Urinary bladder (tissue), 4 donors: ENCODE measurements around the gene STRADB. TPM values are rescaled to one million over a fixed set of nuclear protein-coding genes. Genes with fewer than 3 reads are reported as not detected.
"Not testable (repeated sequence)": the region's sequence is repeated elsewhere in the genome, so short reads cannot be mapped to it uniquely, and the experiment has no call there.

Experiments
- DNase-seq: peaks from one replicate; pipeline ENCODE4 v3.0.0-alpha.2; 2015; ENCODE audit errors: extremely low spot score
- H3K27ac ChIP-seq: one replicate; pipeline ENCODE4 v1.5.1; 2013; ENCODE audit warnings: low read depth, mild to moderate bottlenecking, moderate library complexity
- H3K36me3 ChIP-seq: one replicate; pipeline ENCODE4 v1.6.1; 2013; ENCODE audit warnings: mild to moderate bottlenecking, moderate library complexity; ENCODE audit not compliant: insufficient read depth
- H3K4me1 ChIP-seq: one replicate; pipeline ENCODE4 v1.6.1; 2013; ENCODE audit warnings: mild to moderate bottlenecking, moderate library complexity; ENCODE audit not compliant: insufficient read depth
- H3K4me3 ChIP-seq: one replicate; pipeline ENCODE4 v1.5.1; 2013; ENCODE audit warnings: low read depth, low read length
- WGBS: extraction: QIAGEN DNeasy Blood & Tissue Kit; methylation state at CpG from one replicate; pipeline ENCODE4 v1.1.7; 2013; 5-methylcytosine and 5-hydroxymethylcytosine counted together
- polyA plus RNA-seq: library from polyadenylated mRNA; stranded (reverse); fragments of 200-250 nt; gene quantifications from one replicate; pipeline ENCODE4 v1.2.3, GENCODE V29; 2013
- total RNA-seq: library from RNA; depleted of rRNA; stranded (reverse); fragments of >200 nt; gene quantifications from one replicate; pipeline ENCODE4 v1.2.3, GENCODE V29; 2014
- donor health status: healthy with polysubstance abuse.
- donor health status: healthy.

Gene STRADB
- total and polyA plus RNA-seq, 2 donors, result 10.0 to 43.0 TPM

DNA sequence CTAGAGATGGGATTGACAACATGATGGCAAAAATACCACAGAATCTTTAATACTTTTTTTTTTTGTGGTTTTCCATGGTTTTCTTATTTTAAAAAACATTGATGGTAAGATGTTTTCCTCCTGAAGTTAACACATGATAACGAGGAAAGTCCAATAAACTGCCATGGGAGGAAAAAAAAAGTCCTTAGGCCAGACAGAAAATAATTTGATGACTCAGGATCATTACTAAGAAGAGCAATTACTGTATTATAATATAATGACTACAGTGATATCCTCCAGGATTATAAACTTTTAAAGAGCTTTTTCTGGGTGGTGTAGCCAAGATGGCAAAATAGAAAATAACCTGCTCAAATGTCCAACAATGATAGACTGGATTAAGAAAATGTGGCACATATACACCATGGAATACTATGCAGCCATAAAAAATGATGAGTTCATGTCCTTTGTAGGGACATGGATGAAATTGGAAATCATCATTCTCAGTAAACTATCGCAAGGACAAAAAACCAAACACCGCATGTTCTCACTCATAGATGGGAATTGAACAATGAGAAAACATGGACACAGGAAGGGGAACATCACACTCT, 12.1 kb upstream of the STRADB start:
- H3K36me3 ChIP-seq, H3K27ac ChIP-seq, H3K4me1 ChIP-seq, DNase-seq, H3K4me3 ChIP-seq: not testable (repeated sequence)
- 96% methylated on average over 1 of the region's 3 CpGs for WGBS

DNA sequence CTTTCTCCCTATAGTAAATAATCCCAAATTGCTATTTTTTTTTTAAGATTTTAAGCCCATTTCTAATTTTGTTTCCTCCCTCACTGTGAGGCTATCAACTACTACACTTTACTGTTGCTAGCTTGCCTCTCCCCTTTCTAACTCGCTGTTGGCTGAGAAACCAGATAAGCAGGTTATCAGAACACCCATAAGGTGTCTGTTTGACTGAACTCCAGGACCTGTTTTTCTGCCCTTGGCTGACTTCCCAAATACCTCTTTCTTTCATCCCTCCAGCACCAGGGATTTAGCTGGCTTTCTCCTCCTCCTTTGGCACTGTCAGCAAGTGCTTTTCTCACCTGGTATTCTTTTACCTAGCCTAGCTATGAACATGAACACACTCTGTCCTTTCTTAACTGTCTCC, 11.4 kb upstream of the STRADB start:
- peak; percentile 48 for DNase-seq
- WGBS, result 46% methylated on average over 1 of the region's 1 CpG
- Histone ChIP-seq H3K4me3 (no peak overlapping the region), H3K4me1 (no peaks in the 10 kb centered on the region), H3K36me3 (no peaks in the 10 kb centered on the region), H3K27ac (no peak overlapping the region)

DNA sequence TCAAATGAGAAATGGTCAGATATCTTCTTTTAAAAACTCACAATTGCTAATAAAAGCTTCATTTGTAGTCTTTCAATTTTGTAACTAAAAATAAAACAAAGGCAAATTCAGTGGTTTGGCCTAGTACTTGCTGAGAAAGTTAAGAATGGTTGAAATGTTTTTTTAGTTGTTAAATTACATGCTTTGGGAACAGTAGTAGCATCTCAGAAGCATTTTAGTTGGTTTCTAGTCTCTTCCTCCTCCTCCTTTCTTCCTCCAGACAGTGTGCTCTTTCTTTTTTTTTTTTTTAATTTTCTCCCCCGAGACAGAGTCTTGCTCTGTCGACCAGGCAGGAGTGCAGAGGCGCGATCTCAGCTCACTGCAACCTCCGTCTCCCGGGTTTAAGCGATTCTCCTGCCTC, 10.1 kb upstream of the STRADB start:
- 85% methylated on average over 7 of the region's 7 CpGs for WGBS
- DNase-seq, result no peak
- Histone ChIP-seq H3K4me3 (no peak overlapping the region), H3K36me3 (no peaks in the 10 kb centered on the region), H3K27ac (no peak overlapping the region), H3K4me1 (no peaks in the 10 kb centered on the region)

DNA sequence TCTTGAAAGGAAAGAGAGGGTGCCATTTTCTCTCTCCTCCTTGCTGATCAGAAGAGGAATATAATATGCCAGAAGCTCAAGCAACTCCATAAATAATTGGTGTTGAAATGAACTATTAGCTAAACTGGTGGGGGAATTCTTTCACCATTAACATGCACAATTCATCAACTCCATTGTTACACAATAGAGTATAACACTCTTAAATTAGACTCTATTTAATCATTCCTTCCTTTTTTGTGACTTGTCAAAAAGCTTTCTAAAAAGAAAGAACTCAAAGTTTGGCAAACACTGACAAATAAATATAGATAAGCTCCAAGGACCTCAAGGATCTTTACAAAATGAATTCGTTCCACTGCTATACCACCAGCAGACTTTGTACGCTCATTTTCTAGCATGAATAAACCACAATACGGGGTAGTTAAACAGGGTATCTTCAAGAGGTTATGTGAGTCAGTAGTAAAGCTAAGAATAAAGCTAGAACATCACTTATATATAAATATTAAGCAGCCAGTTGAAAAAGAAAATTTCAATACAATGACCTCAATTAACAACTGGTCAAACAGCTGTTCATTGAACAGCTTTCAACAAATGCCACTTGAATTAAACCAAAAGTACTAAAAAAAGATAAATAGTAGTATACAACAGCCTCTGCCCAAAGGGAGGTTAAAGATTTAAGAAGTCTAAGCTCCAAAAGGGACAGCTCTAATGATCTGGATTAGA, 6.6 kb upstream of the STRADB start:
- H3K4me1 ChIP-seq, result no peaks in the 10 kb centered on the region

DNA sequence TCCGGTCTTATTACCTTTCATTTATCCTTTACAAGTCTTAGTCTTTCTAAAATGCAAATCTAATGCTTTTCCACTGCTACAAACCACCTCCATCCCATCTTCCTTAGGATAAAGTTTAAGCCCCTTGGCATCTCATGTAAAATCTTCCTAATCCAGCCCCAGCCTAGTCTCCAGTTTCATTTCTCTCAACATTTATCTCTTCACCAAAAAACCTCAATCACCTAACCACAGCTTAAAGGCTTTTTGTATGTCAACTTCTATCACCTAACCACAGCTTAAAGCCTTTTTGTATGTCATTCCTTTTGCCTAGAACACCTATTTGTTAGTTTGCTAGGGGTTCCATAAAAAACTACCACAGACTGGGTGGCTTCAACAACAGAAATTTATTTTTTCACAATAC, 4.5 kb upstream of the STRADB start:
- H3K27ac ChIP-seq, result no peak overlapping the region
- no peak overlapping the region for H3K4me3 ChIP-seq
- WGBS, result 81% methylated on average over 1 of the region's 1 CpG
- peaks cover 1% of the 10 kb centered on the region for H3K36me3 ChIP-seq
- no peaks in the 10 kb centered on the region for H3K4me1 ChIP-seq
- no peak for DNase-seq

More for the DNA sequence above, 6.6 kb upstream of the STRADB start:
- DNase-seq, result no peak
- 81% methylated on average over 3 of the region's 3 CpGs for whole genome bisulfite sequencing
- Histone ChIP-seq H3K27ac (no peak overlapping the region), H3K36me3 (peaks cover 1% of the 10 kb centered on the region), H3K4me3 (no peak overlapping the region)

DNA sequence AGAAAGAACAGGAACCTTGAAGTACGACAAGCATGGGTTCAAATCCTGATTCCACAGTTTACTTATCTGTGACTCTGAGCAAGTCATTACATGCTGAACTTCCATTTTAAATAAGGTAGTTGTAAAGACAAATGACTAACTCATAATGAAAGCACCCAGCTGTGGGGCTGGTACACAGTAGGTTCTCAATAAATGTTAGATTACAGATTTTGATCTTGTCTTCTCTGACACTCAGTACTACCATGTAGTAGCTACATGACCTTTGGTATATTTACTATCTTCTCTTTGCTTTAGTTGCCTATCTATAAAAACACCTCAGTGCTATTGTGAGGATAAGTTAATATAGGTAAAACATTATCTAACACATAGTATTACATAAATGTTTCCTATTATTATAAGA, 3.5 kb upstream of the STRADB start:
- DNase-seq, result no peak
- Histone ChIP-seq H3K27ac (no peak overlapping the region), H3K4me1 (no peaks in the 10 kb centered on the region), H3K36me3 (peaks cover 1% of the 10 kb centered on the region), H3K4me3 (no peak overlapping the region)
- 93% methylated on average over 1 of the region's 1 CpG for WGBS

DNA sequence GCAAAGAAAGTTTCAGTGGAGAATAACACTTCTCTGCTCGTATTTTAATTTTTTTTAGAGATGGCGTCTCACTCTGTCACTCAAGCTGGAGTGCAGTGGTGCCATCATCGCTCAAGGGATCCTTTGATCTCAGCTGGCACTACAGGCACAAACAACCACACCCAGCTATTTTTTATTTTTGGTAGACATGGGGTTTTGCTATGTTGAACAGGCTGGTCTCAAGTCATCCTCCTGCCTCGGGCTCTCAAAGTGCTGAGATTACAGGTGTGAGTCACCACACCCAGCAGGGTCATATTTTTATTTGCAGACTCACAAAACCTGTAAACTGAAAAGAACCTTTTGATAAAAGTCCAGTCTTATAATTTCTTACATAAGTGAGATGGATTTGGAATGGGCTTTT, 2.8 kb upstream of the STRADB start:
- DNase-seq, result no peak
- Histone ChIP-seq H3K27ac (no peak overlapping the region), H3K4me1 (no peaks in the 10 kb centered on the region)

DNA sequence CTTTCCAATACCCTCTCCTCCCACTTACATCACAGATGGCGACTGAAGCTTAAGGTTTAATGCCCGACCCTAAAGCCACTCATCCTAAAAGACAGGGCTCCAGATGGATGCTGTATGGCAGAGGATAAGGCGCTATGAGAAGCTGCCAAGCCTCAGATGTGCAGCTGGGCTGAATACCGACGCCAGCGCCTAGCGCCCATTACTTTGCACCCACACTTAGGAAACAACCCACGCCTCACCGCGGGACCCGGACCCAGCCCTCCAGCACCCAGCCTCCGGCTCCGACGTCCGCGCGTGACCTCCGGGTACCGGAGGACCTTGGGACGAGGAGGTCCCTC, 617 bp upstream of the STRADB start:
- Histone ChIP-seq H3K36me3 (peaks cover 2% of the 10 kb centered on the region), H3K4me1 (no peaks in the 10 kb centered on the region), H3K4me3 (peak overlapping the region; percentile 65), H3K27ac (peak overlapping the region; percentile 68)
- 0% methylated on average over 20 of the region's 20 CpGs for WGBS
- DNase-seq, result no peak

More for the DNA sequence above, 2.8 kb upstream of the STRADB start:
- H3K36me3 ChIP-seq, result peaks cover 1% of the 10 kb centered on the region
- no peak overlapping the region for H3K4me3 ChIP-seq
- 96% methylated on average over 4 of the region's 4 CpGs for WGBS

DNA sequence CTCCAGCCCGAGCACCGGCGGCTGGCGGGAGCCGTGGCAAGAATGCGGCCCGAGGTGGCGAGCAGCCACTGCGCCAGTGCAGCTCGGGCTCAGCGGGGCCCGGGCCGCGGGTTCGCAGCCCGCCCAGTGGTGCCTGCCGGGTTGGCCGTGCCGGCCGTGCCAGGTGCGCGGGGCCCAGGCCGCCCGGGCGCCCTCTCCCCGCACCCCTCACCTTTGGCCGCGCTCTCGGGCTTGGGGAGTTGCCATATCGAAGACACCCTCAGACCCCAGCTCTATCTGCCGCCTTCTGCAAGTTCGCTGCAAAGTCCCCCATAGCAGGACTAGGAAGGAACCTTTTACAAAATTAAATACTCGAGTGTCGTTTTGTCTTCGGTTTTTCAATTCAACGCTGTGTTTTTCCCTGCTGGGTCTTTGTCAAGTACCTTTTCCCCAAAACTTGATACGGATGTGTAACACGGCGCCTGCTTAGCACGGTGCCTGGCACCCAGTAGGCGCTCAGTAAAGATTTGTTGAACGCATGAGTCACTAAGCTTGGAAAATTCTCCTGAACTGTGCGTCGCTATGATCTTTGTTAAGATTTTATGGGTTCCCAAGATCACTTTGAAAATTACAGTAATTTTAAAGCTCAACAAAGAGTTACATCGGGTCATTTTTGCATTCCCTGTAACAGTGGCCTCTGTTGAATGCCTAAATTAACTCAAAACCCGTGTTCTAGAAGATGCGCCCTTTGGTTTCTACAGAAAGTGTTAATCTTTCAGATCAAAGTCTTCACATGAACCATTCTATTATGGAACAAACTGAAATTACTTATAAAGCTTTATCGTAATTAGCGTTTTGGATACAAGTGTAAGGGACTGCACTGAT, 750 bp downstream of the STRADB start:
- no peak for DNase-seq
- 8% methylated on average over 49 of the region's 49 CpGs for WGBS
- peak overlapping the region; percentile 87 for H3K27ac ChIP-seq
- peak overlapping the region; percentile 65 for H3K4me3 ChIP-seq
- H3K4me1 ChIP-seq, result no peaks in the 10 kb centered on the region
- peaks cover 3% of the 10 kb centered on the region for H3K36me3 ChIP-seq

DNA sequence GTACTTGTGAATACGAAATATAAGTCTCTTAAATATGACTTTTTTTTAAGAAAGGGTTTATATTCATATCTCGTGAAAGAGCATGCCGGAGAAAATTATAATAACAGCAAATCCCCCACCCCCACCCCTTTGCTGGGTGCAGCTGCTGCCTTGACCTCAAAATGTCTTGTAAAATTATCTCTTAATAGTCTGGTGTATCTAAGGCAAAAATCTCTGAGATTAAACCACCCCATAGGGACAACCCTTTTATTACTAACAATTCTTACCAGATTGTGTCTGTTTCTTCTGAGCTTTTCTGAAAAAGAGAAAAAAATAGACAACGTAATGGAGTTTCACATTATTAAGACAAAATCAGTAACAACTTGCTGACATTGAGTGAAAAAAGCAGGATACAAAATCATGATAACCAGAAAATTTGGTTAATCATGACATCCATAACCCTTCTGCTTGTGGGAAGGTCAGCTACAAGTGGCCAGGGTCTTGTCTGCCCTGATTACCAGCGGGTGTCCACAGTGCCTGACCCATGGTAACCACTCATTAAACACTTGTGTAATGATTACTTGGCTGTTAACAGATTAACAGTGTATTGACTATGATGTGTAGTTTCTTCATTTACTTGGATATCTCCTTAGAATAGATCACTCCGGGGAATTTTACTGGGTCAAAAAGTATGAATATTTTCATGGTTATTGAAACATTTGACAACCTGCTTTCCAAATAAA, 1.5 kb downstream of the STRADB start:
- Histone ChIP-seq H3K4me1 (no peaks in the 10 kb centered on the region), H3K4me3 (no peak overlapping the region), H3K27ac (no peak overlapping the region), H3K36me3 (peaks cover 3% of the 10 kb centered on the region)
- 79% methylated on average over 6 of the region's 6 CpGs for WGBS
- no peak for DNase-seq

DNA sequence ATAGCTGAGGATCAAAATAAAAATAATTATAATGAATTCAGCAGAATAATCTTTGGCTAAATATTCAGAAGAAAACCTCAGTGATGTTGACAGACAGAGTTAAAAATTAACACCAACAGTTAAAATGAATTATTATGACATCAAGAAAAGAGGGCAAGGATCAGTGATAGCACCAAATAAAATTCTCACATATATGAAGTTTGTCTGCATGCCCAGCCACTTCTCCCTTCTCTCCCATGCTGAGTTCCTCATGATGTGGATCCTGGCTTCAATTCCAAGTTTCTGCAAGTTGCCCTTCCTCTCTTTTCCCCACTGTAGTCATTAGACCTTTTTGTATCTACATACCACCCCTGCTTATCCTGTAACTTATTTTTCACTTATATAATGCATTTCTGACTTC, 6.8 kb downstream of the STRADB start:
- no peak overlapping the region for H3K4me3 ChIP-seq
- H3K4me1 ChIP-seq, result no peaks in the 10 kb centered on the region
- H3K36me3 ChIP-seq, result peaks cover 4% of the 10 kb centered on the region

DNA sequence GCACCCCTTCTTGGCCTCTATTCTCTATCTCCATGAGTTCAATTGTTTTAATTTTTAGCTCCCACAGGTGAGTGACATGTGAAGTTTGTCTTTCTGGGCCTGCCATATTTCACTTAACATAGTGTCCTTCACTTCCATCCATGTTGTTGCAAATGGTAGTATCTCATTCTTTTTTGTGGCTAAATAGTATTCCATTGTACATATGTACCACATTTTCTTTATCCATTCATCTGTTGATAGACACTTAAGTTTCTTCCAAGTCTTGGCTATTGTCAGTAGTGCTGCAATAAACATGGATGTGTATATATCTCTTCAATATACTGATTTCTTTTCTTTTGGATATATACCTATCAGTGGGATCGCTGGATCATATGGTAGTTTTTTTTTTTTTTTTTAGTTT, 9.0 kb downstream of the STRADB start:
- H3K4me3 ChIP-seq, result no peak overlapping the region
- DNase-seq, result no peak
- no peaks in the 10 kb centered on the region for H3K4me1 ChIP-seq
- H3K27ac ChIP-seq, result no peak overlapping the region
- peaks cover 4% of the 10 kb centered on the region for H3K36me3 ChIP-seq
- WGBS, result 98% methylated on average over 1 of the region's 1 CpG

More for the DNA sequence above, 6.8 kb downstream of the STRADB start:
- H3K27ac ChIP-seq, result no peak overlapping the region
- no peak for DNase-seq

DNA sequence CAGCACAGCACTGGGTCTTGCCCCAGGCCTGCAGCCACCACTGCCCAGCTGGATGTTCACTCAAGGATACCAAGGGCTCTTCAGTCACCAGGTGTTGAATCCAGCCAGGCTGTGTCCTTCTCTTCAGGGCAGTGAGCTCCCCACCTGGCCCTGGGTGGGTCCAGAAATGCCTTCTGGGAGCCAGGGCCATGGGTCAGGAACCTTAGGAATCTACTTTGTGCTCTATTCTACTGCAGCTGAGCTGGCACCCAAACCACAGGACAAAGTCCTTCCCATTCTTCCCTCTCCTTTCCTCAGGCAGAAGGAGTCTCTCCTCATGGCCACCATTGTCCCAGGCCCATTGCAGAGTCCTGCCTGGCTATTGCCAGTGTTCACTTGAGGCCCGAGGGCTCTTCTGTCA, 13.0 kb downstream of the STRADB start:
- no peak for DNase-seq
- WGBS, result 98% methylated on average over 1 of the region's 1 CpG
- Histone ChIP-seq H3K27ac (no peak overlapping the region), H3K4me1 (peaks cover 2% of the 10 kb centered on the region), H3K36me3 (peaks cover 2% of the 10 kb centered on the region), H3K4me3 (no peak overlapping the region)
